OCI-LY1 (cell line): ENCODE measurements around the gene ULK4.

Experiments used
- CTCF ChIP-seq: fragments of 200-600 bp; sonication (generic), shearing (Covaris generic); IDR thresholded peaks from 2 replicates; pipeline ENCODE4 v1.5.1; 2017; ENCODE audit warnings: mild to moderate bottlenecking, antibody characterized with exemption, low read length, moderate library complexity, mixed read lengths
- EZH2 ChIP-seq: fragments of 200-600 bp; sonication (generic), shearing (Covaris generic); IDR thresholded peaks from 2 replicates; pipeline ENCODE4 v1.8.0; 2017; ENCODE audit warnings: borderline replicate concordance, mixed run types, mild to moderate bottlenecking, antibody characterized with exemption, low read length, moderate library complexity, mixed read lengths

- TF ChIP-seq CTCF (no peak), EZH2 (no peak)
These were observed 685.7 kb downstream of the ULK4 start for GRCh38 chr3:41276191-41276590.
